ENCODE results near the gene VEZT.

GRCh38 chr12:95325501-95325900 is 107.9 kb downstream of the VEZT start:
- TF ChIP-seq REST (IDR thresholded peaks at IDR 0.05; ENCODE audit: insufficient replicate concordance, low read depth) (no peak), POLR2AphosphoS5 (IDR thresholded peaks at IDR 0.05; ENCODE audit: low read depth) (no peak), GABPA (IDR thresholded peaks at IDR 0.05; ENCODE audit: low read depth) (no peak), SPI1 (IDR thresholded peaks at IDR 0.05; ENCODE audit: borderline replicate concordance, low read depth) (no peak)
- TF ChIP-seq, protein P1, sequence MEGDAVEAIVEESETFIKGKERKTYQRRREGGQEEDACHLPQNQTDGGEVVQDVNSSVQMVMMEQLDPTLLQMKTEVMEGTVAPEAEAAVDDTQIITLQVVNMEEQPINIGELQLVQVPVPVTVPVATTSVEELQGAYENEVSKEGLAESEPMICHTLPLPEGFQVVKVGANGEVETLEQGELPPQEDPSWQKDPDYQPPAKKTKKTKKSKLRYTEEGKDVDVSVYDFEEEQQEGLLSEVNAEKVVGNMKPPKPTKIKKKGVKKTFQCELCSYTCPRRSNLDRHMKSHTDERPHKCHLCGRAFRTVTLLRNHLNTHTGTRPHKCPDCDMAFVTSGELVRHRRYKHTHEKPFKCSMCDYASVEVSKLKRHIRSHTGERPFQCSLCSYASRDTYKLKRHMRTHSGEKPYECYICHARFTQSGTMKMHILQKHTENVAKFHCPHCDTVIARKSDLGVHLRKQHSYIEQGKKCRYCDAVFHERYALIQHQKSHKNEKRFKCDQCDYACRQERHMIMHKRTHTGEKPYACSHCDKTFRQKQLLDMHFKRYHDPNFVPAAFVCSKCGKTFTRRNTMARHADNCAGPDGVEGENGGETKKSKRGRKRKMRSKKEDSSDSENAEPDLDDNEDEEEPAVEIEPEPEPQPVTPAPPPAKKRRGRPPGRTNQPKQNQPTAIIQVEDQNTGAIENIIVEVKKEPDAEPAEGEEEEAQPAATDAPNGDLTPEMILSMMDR (IDR thresholded peaks at IDR 0.05; ENCODE audit: insufficient read depth, low read length), result no peak
